GM12865 (cell line): ENCODE data around the gene LECT2.
A peak's percentile ranks its signal among the peaks of the same experiment; 100 is the strongest.

Experiments
- DNase-seq: peaks from one replicate; pipeline ENCODE4 v3.0.0; 2010; ENCODE audit warnings: low read depth
- H3K4me3 ChIP-seq: 2 replicates; pipeline ENCODE4 v1.5.1; 2011; ENCODE audit warnings: mild to moderate bottlenecking, low read depth, low read length, control low read depth
- CTCF ChIP-seq: IDR thresholded peaks from 2 replicates; pipeline ENCODE4 v1.5.1; 2011; ENCODE audit warnings: low read length, control low read depth, low read depth, inconsistent platforms; ENCODE audit not compliant: insufficient read depth; ENCODE audit errors: missing control alignments

LECT2 gene

DNA sequence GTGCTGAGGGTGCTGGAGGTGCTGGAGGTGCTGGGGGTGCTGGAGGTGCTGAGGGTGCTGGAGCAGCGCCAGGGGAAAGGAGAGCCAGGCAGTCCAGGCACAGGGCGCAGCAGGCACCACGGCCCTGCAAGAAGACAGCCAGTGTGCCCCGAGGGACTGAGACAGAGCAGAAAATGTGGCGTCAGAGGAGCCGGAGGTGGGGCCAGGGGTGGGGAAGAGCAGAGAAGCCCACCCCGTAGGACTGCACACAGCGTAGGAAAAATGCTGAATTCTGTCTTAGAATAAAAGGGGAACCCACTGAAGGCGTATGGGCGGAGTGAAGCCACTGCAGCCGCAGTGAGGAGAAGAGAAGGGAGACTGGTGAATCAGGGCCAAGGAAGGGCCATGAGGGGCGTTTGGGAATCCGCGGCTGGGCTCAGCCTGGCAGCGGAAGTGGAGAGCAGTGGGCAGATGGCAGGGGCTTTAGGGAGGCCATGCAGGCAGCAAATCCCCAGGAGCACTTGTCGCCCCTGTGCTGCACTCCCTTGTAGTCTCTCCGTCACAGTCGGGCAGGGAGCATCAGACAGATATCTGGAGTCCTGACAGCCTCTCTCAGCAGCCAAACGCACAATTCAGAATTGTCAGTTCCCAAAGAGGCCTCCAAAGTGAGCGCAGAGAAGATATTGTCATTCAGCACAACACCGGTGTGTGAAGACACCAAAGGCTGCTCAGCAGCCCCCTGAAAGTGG, 35.9 kb upstream of the LECT2 start:
- H3K4me3 ChIP-seq, result no peak overlapping the region
- TF ChIP-seq CTCF, result no peak
- DNase-seq, result no peak

DNA sequence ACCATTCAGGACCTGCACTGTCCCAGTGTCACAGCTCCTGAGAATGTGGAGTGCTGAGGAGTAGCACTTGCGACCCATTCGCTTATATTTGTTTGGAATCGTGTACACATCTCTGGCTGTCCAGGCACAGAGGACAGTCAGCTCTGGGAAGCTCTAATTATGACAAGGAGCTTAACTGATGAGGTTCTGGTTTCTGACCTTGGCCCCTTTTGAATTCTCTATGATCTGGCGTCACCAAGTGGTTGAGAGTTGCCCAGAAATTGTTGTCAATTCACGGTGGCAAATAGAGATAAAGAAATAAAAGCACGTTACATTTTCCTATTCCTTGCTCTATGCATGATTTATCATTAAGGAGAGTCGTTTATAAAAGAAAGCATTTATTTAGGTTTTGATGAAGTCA, 34.9 kb upstream of the LECT2 start:
- DNase-seq, result no peak
- no peak overlapping the region for H3K4me3 ChIP-seq
- TF ChIP-seq CTCF, result no peak

DNA sequence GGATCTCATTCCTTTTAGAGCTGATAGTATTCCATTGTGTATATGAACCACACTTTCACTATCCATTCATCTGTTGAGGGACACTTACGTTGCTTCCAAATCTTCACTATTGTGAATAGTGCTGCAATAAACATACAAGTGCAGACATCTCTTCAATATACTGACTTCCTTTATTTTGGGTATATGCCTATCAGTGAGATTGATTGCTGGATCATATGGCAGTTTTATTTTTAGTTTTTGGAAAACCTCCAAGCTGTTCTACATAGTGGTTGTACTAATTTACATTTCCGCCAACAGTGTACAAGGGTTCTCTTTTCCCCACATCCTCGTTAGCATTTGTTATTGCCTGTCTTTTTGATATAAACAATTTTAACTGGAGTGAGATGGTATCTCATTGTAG, 33.8 kb upstream of the LECT2 start:
- no peak overlapping the region for H3K4me3 ChIP-seq
- no peak for DNase-seq
- TF ChIP-seq CTCF, result no peak

GRCh38 chr5:135986891-135987401, 32.2 kb upstream of the LECT2 start:
- H3K4me3 ChIP-seq, result no peak overlapping the region
- DNase-seq, result peak; percentile 8
- no peak for TF ChIP-seq CTCF

DNA sequence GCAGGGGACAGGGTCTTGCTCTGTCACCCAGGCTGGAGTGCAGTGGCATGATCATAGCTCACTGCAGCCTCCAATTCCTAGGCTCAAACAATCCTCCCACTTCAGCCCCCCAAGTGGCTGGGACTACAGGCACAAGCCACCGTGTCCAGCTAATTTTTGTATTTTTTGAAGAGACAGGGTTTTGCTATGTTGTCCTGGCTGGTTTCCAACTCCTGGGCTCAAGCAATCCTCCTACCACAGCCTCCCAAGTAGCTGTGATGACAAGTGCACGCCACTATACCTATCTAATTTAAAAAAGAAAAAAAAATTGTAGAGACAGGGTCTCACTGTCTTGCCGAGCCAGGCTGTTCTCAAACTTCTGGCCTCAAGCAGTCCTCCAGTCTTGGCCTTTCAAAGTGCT, 31.6 kb upstream of the LECT2 start:
- DNase-seq, result no peak
- no peak overlapping the region for H3K4me3 ChIP-seq
- TF ChIP-seq CTCF, result no peak

- no peak for DNase-seq
- H3K4me3 ChIP-seq, result no peak overlapping the region
- TF ChIP-seq CTCF, result no peak
These were observed 31.2 kb upstream of the LECT2 start for GRCh38 chr5:135985951-135986350.

- no peak for DNase-seq
- H3K4me3 ChIP-seq, result no peak overlapping the region
- no peak for TF ChIP-seq CTCF
These were observed 25.8 kb upstream of the LECT2 start for GRCh38 chr5:135980620-135981019.
